ENCODE results near the gene FBLIM1.
A peak's percentile ranks its signal among the peaks of the same experiment; 100 is the strongest.

FBLIM1 gene

DNA sequence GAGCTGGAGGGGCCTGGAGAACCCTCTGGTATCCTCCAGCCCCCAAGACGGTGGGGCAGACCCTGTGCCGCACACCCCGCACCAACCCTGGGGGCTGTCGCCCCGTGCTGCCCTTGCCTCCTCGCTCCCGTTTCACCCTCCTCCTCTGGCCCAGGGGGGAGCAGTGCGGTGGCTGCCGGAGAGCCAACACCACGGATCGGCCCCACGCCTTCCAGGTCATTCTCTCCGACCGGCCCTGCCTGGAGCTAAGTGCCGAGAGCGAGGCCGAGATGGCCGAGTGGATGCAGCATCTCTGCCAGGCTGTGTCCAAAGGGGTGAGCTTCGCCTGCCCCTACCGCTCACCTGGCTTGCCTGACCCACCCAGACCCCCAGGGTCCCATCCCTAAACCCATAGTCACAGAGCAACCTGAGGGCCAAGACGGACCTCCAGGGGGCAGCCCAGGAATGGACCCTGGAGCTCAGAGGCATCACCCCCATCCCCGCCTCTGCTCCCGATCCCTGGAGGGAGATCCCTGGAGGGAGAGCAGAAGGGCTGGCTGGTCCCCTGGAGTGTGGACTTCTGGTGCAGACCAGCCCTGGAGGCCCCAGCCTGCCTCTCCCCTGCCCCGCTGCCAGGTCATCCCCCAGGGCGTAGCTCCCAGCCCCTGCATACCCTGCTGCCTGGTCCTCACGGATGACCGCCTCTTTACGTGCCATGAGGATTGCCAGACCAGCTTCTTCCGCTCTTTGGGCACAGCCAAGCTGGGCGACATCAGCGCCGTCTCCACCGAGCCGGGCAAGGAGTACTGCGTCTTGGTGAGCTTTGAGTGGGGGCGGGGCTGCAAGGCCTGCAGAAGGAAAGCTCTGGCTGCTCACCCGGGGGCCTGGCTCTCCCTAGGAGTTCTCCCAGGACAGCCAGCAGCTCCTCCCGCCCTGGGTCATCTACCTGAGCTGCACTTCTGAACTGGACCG is 26.6 kb upstream of the FBLIM1 start:
- DNase-seq, result no peak

- no peak for DNase-seq
Measured at GRCh38 chr1:15732686-15733081, 25.9 kb upstream of the FBLIM1 start.

DNA sequence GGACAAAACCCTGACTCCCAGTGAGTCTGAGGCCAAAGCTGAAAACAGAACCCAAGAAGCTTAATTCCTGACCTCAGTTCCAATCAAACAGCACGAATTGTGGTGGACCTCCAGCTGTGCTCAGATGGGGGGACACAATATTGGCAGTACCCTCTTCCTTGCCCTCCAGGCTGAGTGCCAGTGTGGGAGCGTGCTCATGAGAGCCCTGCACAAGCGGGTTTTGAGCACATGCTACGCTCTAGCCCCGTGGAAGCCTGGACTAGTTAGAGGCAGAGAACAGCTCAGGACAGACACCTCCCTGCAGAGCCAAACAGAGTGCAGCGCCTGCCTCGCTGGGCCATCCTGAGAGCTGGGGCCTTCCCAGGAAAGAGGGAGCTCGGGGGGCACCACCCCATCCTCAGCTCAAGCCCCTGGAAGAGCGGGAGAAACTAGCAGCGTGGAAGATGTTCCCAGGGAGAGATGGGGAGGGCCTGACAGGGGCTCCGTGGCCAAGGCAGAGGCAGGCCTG is 25.3 kb upstream of the FBLIM1 start:
- no peak for DNase-seq

DNA sequence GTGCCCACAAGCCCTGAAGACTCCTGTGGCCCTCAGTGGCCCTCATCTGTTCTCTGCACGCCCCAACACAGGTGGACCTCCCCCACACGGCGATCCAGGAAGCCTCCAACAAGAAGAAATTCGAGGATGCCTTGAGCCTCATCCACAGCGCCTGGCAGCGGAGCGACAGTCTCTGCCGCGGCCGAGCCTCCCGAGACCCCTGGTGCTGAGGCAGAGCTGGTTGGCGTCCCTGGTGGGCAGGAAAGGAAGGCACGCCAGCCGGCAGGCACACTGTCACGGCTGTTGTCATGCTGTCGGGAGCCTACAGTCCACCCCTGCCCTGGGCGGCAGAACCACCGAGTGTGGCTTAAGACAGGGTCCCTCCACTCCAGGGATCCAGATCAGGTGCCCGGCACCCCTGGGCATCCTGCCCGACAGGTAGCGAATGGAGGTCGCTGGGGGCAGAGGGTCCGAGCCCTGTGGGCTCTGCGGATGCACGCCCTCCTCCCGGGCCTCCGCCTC is 24.8 kb upstream of the FBLIM1 start:
- no peak for DNase-seq

- no peak for DNase-seq
Measured at GRCh38 chr1:15734296-15734695, 24.3 kb upstream of the FBLIM1 start.

GRCh38 chr1:15734901-15735300 is 23.7 kb upstream of the FBLIM1 start:
- no peak for DNase-seq

DNA sequence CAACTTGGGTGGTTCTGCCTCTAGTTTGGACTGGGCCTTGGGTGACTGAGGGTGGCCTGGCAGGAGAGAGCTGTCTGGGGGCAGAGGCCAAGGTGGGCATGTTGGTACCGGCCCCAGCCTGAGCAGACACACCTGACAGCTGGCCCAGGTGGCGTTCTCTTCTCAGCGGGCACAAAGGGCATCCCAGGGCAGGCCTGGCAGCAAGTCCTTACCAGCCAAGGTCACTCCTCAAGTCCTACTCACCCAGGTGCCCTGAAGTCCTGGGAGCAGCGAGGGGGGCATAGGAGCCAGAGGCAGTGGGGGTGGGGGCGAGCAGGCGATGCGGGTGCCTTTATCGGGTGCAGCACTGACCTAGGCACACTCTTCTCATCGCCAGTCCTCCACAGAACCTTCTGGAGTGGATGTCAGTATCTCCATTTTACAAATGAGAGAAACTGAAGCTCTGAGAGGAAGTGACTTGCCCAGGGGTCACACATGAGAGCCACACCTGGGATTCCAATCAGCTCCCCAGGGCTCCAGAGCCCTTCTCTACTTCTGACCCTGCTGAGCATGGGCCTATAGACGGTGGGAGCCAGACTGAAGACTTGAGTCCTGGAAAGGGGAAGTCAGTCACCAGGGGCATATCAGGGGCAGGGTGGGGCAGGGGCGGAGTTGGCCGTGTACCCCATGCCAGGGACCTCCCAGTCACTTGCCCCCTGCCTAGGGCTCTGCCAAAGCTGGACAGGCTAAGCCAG is 23.1 kb upstream of the FBLIM1 start:
- DNase-seq, result no peak

DNA sequence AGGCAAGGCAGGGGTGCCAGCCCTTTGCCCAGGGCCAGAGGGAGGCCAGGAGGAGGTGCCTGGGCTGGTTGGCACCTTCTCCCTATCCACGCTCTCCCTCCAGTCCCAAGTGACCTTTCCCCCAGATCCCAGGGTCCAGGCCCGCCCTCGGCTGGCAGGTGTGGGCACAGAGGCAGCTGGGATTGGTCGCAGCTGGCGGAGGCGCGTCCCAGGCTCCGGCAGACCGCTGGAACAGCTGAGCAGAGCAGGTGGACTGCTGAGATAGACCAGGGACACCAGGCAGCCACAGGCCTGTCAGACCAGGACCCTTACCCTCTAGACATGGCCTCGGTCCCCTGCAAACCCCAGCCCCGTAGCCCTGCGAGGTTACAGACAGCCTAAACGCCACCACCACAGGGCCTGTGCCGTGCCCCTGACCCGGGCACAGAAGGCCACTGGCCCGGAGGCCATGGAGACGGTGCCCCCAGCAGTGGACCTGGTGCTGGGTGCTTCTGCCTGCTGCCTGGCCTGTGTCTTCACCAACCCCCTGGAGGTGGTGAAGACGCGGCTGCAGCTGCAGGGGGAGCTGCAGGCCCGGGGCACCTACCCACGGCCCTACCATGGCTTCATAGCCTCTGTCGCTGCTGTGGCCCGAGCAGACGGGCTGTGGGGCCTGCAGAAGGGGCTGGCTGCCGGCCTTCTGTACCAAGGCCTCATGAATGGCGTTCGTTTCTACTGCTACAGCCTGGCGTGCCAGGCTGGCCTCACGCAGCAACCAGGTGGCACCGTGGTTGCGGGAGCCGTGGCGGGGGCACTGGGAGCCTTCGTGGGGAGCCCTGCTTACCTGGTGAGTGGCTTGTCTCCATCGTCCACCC is 22.3 kb upstream of the FBLIM1 start, which contains the start of gene SLC25A34:
SLC25A34 (plus strand) TSS at position 221 of the 854 bp plus-strand sequence; CDS start at position 449, 228 bp downstream.
- peak; percentile 80 for DNase-seq

DNA sequence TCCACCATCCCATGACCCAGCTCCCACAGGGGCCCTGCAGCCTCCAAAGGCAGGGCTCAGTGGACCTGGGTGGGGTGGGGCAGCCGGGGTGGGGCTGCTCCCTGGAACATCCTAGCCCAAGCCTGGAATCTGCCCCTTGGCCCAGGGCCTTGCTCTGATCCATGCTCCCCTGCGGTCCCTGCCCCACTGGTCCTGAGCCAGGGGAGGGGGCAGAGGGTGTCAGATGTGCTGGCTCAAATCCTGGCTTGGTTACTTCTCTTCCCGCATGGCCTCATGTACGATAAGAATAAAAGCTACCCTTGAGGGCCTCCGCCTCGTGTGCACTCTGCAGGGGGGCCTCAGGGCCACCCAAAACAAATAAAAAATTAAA is 21.7 kb upstream of the FBLIM1 start:
- DNase-seq, result no peak

DNA sequence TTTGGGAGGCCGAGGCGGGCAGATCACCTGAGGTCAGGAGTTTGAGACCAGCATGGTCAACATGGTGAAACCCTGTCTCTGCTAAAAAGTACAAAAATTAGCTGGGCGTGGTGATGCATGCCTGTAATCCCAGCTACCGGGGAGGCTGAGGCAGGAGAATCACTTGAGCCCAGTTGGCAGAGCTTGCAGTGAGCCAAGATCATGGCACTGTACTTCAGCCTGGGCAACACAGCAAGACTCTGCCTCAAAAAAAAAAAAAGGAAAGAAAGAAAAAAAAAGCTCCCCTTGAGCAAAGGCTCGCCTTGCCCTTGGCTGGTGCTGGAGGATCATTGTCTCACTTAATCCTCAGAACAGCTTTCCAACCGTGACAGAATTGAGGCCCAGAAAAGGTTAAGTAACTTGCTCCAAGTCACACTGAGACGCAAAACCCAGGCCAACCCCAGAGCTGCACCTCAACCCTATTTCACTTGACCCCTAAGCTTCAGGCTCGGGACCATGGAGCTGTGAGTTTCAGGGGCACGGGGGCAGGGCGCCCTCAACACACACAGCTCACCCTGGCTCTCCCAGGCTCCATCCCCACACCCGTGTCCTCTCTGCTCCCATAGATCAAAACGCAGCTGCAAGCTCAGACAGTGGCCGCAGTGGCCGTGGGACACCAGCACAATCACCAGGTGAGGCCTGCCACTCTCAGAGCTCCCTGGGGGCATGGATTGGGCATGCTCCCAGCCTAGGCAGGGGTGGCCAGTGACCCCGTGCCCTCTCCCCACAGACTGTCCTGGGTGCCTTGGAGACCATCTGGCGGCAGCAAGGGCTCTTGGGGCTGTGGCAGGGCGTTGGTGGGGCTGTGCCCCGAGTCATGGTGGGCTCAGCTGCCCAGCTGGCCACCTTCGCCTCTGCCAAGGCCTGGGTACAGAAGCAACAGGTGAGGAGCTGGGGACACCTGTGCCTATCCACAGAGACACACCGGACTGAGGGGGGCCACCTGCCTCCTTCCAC is 21.0 kb upstream of the FBLIM1 start:
- no peak for DNase-seq

GRCh38 chr1:15738416-15739113 is 20.0 kb upstream of the FBLIM1 start:
- DNase-seq, result no peak

DNA sequence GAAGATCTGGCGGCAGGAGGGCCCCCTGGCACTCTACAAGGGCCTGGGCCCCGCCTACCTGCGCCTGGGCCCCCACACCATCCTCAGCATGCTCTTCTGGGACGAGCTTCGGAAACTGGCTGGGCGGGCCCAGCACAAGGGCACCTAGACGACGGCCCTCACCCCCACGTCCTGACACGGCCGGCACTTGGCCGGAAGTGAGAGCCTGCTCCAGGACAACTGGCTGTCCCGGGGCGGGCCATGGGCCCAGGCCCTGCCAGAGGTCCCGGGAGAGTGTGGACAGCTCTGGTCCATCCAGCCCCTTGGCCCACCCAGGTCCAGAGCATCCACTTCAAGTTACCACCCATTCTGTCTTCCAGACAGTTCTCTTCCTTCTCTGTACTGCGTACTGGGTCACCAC is 19.3 kb upstream of the FBLIM1 start:
- no peak for DNase-seq

DNA sequence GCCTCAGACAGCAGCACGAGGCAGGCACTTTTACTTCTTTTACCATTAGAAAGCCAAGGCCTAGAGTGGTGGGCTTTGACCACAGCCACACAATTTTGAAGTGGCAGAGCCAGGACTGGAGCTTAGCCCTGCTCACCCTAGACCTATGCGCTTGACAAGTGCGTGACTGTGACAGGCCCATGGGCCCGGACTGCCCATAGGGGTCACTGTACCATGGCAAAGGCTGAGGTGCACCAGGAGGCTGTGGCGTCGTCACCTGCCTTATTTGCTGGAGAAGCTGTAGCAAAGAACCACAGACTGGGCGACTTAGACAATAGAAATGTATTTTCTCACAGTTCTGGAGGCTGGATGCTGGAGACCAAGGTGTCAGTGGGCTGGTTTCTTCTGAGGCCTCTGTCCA is 18.9 kb upstream of the FBLIM1 start:
- no peak for DNase-seq

GRCh38 chr1:15740924-15741850 is 17.4 kb upstream of the FBLIM1 start:
- peak; percentile 88 for DNase-seq

- DNase-seq, result no peak
Measured at GRCh38 chr1:15742339-15742801, 16.2 kb upstream of the FBLIM1 start, which contains the start of gene TMEM82. TSS of gene TMEM82 (plus strand) at chr1:15742499. CDS start at chr1:15742560, 61 bp downstream.

DNA sequence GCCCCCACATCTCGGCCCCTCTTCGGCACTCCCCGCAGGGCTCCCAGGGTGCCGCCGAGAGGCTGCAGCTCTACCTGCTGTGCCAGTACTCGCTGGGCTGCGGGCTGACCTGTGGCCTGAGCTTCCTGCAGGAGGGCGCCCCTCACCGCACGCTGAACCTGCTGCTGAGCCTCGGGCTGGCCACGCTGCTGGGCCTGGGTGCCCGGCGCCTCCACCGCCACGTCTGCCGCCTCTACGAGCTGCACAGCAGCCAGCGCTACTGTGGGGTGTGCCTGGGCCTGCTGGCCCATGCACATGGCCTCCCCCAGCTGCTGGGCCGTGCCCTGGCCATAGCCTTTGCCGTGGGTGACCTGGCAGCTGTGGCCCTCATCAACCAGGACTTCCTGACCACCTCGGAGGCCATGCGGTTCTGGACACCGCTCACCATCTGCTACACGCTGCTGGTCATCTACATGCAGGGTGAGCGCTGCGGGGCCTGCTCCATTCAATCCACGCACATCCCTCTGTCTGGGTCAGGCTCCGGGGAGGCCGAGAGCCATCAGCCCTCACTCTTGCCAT is 14.4 kb upstream of the FBLIM1 start:
- no peak for DNase-seq

- no peak for DNase-seq
Measured at GRCh38 chr1:15747378-15747777, 11.2 kb upstream of the FBLIM1 start.

DNA sequence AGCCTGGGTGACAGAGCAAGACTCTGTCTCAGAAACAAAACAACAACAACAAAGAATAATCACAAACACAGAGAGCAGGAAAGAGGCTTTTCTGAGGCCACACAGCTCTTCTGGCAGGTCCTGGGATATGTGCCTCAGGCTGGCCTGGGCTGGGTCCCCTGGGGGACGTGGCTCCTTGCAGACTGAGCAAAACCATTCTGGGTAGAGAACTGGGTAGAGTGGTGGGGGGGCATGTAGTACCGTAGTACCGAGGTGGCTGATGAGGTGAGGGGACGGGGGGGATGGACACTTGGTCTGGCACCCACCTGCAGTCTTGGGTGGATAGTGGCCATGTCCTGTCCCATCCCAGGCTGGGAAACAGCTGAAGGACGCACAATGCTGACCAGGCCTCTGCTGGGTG is 10.3 kb upstream of the FBLIM1 start:
- no peak for DNase-seq
